Epithelial cell of esophagus (primary cell): Measurements from ENCODE around the gene REG1B.

Experiments used
- DNase-seq: peaks from one replicate; pipeline ENCODE4 v3.0.0; 2010; ENCODE audit warnings: low read depth
- H3K4me3 ChIP-seq: 2 replicates; pipeline ENCODE4 v1.5.1; 2011; ENCODE audit warnings: mild to moderate bottlenecking, low read length, control low read depth
- TF ChIP-seq, protein P1 (sequence below): IDR thresholded peaks from 2 replicates; pipeline ENCODE4 v1.5.1; 2011; ENCODE audit warnings: low read depth, mild to moderate bottlenecking, low read length, control low read depth, inconsistent platforms; ENCODE audit not compliant: insufficient read depth; ENCODE audit errors: missing control alignments

Gene REG1B

GRCh38 chr2:79087785-79088364 is at the start of gene REG1B:
TSS of gene REG1B (minus strand) at chr2:79087993. CDS start at chr2:79087612, 381 bp downstream.
- H3K4me3 ChIP-seq: no peak within 1 kb of the TSS
- TF ChIP-seq, protein P1, sequence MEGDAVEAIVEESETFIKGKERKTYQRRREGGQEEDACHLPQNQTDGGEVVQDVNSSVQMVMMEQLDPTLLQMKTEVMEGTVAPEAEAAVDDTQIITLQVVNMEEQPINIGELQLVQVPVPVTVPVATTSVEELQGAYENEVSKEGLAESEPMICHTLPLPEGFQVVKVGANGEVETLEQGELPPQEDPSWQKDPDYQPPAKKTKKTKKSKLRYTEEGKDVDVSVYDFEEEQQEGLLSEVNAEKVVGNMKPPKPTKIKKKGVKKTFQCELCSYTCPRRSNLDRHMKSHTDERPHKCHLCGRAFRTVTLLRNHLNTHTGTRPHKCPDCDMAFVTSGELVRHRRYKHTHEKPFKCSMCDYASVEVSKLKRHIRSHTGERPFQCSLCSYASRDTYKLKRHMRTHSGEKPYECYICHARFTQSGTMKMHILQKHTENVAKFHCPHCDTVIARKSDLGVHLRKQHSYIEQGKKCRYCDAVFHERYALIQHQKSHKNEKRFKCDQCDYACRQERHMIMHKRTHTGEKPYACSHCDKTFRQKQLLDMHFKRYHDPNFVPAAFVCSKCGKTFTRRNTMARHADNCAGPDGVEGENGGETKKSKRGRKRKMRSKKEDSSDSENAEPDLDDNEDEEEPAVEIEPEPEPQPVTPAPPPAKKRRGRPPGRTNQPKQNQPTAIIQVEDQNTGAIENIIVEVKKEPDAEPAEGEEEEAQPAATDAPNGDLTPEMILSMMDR: no peak
- no peak for DNase-seq

DNA sequence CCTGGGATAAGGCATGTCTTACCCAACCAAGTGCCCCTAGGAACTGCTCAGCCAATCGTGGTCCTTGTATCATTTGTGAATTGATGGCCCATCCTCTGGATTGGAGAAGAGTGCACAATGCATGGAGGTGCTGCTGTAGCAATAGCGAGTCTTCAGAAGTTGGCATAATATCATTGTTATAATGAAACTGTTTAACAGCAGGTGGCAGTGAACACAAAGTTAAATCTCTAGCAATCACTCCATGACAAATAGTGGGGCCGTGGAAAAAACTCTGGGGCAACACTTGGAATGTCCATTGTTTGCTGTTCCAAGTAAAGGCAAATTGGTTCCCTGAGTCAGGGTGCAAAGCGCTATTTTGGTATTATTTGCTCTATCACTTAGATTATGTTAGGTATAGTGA is 43.9 kb upstream of the REG1B start:
- no peak for DNase-seq
- H3K4me3 ChIP-seq: no peak overlapping the region
- TF ChIP-seq, protein P1: no peak

- DNase-seq: no peak
- H3K4me3 ChIP-seq: no peak overlapping the region
- TF ChIP-seq, protein P1: no peak
Measured at GRCh38 chr2:79129804-79130203, 42.0 kb upstream of the REG1B start.

DNA sequence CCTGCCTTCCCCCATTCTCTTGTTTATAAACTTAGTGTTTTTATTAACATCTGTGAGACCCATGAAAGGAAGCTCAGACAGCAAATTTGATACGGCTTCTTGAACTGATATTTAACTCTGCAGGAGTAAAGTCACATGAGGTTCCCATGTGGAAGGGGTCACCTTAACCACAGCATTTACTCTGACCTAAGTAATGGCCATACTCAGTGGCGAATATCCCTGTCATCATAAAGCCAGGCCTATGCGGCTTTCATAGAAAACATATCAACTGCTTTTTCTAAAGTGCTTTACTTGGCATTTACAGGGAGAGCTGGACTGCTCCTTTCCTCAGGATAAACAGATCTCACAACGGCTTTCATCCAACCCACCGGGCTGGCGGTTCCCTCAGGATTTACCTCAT is 41.5 kb upstream of the REG1B start:
- TF ChIP-seq, protein P1: no peak
- no peak for DNase-seq
- H3K4me3 ChIP-seq: no peak overlapping the region

GRCh38 chr2:79128406-79128805 is 40.6 kb upstream of the REG1B start:
- no peak for DNase-seq
- no peak overlapping the region for H3K4me3 ChIP-seq
- TF ChIP-seq, protein P1: no peak

GRCh38 chr2:79125721-79125985 is 37.9 kb upstream of the REG1B start:
- TF ChIP-seq, protein P1: no peak
- no peak for DNase-seq
- no peak overlapping the region for H3K4me3 ChIP-seq

- TF ChIP-seq, protein P1: no peak
- no peak overlapping the region for H3K4me3 ChIP-seq
- DNase-seq: no peak
Measured at GRCh38 chr2:79124907-79125720, 37.3 kb upstream of the REG1B start.
